PFSK-1 (cell line): Measurements from ENCODE around the gene KCNJ1.

ENCODE experiments used
- FOXP2 ChIP-seq: optimal IDR thresholded peaks from 2 replicates; pipeline ENCODE3; 2011; ENCODE audit warnings: borderline replicate concordance, control low read depth, inconsistent platforms; ENCODE audit not compliant: insufficient read depth; ENCODE audit errors: extremely low read length, extremely low read depth
- POLR2AphosphoS5 ChIP-seq: IDR thresholded peaks from 2 replicates; pipeline ENCODE4 v1.6.1; 2012; ENCODE audit warnings: low read depth, mild to moderate bottlenecking, control low read depth, low read length, moderate library complexity
- SIN3A ChIP-seq: IDR thresholded peaks from 2 replicates; pipeline ENCODE4 v1.6.1; 2012; ENCODE audit warnings: mild to moderate bottlenecking, low read length, moderate library complexity, borderline replicate concordance; ENCODE audit not compliant: insufficient read depth
- TAF1 ChIP-seq: IDR thresholded peaks from 2 replicates; pipeline ENCODE4 v1.6.1; 2012; ENCODE audit warnings: low read length, control low read depth, borderline replicate concordance; ENCODE audit not compliant: insufficient read depth
- TF ChIP-seq, protein P1 (sequence below), 2 experiments: IDR thresholded peaks; 2 replicates each; pipeline versions ENCODE4 v1.6.1 to v1.8.0; 2011 to 2012; ENCODE audit warnings: low read depth in 2 of 2, low read length in 2 of 2, control low read depth in 1 of 2, inconsistent platforms in 1 of 2, mild to moderate bottlenecking in 1 of 2, moderate library complexity in 1 of 2; ENCODE audit not compliant: insufficient read depth in 1 of 2

The KCNJ1 gene

DNA sequence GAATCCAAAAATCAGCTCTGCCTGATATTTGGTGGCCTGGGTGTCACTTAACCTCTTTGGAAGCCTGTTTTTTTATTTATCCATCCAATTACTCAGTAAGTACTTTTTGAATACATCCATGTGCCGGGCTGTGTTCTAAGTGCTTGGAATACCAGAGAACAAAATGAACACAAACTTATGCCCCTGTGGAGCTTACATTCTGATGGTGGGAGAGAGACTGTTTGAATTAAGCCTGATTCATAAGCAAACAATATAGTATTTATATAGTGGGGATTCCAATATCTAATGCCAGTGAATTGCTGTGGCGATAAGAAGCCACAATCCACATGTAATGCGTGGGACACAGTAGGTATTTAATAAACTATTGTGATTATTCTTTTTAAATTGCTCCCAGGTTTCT is 43.5 kb upstream of the KCNJ1 start:
- no peak for TF ChIP-seq SIN3A
- TF ChIP-seq FOXP2, result no peak
- TF ChIP-seq TAF1, result no peak
- TF ChIP-seq, protein P1, sequence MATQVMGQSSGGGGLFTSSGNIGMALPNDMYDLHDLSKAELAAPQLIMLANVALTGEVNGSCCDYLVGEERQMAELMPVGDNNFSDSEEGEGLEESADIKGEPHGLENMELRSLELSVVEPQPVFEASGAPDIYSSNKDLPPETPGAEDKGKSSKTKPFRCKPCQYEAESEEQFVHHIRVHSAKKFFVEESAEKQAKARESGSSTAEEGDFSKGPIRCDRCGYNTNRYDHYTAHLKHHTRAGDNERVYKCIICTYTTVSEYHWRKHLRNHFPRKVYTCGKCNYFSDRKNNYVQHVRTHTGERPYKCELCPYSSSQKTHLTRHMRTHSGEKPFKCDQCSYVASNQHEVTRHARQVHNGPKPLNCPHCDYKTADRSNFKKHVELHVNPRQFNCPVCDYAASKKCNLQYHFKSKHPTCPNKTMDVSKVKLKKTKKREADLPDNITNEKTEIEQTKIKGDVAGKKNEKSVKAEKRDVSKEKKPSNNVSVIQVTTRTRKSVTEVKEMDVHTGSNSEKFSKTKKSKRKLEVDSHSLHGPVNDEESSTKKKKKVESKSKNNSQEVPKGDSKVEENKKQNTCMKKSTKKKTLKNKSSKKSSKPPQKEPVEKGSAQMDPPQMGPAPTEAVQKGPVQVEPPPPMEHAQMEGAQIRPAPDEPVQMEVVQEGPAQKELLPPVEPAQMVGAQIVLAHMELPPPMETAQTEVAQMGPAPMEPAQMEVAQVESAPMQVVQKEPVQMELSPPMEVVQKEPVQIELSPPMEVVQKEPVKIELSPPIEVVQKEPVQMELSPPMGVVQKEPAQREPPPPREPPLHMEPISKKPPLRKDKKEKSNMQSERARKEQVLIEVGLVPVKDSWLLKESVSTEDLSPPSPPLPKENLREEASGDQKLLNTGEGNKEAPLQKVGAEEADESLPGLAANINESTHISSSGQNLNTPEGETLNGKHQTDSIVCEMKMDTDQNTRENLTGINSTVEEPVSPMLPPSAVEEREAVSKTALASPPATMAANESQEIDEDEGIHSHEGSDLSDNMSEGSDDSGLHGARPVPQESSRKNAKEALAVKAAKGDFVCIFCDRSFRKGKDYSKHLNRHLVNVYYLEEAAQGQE (IDR thresholded peaks at IDR 0.05; ENCODE audit: insufficient read depth in 1 of 2, low read depth in 2 of 2, low read length in 2 of 2), result no peak
- TF ChIP-seq POLR2AphosphoS5, result no peak

DNA sequence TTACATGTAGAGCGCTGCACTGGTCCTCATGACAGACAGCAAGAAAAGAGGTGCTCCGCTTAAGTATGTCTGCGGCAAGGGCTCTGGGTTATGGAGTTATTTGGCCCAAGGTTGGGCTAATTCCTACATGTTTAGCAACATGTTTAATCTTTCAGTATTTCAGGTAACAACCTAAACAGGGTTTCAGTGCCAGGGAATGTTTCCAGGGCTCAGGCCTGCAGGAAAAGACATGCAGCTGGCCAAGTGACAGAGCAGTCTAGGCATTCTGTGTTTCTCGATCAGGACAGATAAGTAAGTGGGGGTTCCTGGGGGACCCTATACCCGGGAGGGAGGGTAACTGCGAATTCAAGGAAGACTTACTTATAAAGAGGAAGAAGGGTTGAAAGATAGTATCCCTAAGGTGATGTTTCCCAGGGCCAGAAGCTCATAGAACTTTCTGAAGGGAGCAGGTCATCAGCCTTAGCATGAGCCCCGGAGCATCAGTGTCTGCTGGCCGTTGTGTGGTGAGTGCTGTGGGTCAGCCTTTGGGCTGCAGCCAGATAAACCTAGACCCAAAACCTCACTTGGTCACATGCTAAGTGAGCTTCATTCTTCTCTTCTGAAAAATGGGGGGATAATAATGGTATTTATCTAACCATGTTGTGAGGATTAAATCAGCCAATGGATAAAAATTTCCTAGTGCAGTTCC is 42.5 kb upstream of the KCNJ1 start:
- TF ChIP-seq SIN3A (no peak), TAF1 (no peak), FOXP2 (no peak), POLR2AphosphoS5 (no peak)
- TF ChIP-seq, protein P1 (IDR thresholded peaks at IDR 0.05; ENCODE audit: insufficient read depth in 1 of 2, low read depth in 2 of 2, low read length in 2 of 2), result no peak

GRCh38 chr11:128908391-128909246 is 41.5 kb upstream of the KCNJ1 start:
- TF ChIP-seq SIN3A, result no peak
- no peak for TF ChIP-seq FOXP2
- no peak for TF ChIP-seq TAF1
- TF ChIP-seq, protein P1 (IDR thresholded peaks at IDR 0.05; ENCODE audit: insufficient read depth in 1 of 2, low read depth in 2 of 2, low read length in 2 of 2), result no peak
- TF ChIP-seq POLR2AphosphoS5, result no peak

DNA sequence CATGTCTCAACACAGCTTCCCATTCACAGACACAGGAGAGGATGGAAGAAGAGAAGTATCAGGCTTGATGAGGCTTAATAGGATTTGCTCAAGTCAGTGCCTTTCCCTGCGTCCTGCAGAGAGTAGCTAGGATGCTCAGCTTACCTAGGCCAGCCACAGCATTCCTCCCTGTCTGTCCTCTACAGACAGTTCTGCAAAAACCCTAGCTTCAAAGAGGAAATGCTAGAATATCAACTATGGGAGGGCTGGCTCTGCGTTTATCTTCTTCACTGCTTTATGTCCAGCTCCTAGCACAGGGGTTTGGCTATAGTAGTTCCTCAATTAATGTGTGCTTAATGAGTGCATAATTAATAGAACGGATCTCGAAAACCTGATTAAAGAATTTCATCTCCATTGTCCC is 40.5 kb upstream of the KCNJ1 start:
- no peak for TF ChIP-seq TAF1

GRCh38 chr11:128906185-128907050 is 39.3 kb upstream of the KCNJ1 start:
- TF ChIP-seq SIN3A, result no peak
- TF ChIP-seq TAF1, result no peak
- TF ChIP-seq FOXP2, result no peak
- TF ChIP-seq, protein P1 (IDR thresholded peaks at IDR 0.05; ENCODE audit: insufficient read depth in 1 of 2, low read depth in 2 of 2, low read length in 2 of 2), result no peak
- no peak for TF ChIP-seq POLR2AphosphoS5
